B cell (primary cell): ENCODE measurements around the gene NFKBIB. TPM values are rescaled to one million over a fixed set of nuclear protein-coding genes. Genes with fewer than 3 reads are reported as not detected.

Experiments used
- ATAC-seq: fragments of 200-7000 bp; cut with Tn5 transposase; one replicate; pipeline ENCODE4 v1.10.0; 2021; ENCODE audit warnings: low read depth, mild to moderate bottlenecking, moderate number of reproducible peaks, moderate library complexity
- CTCF ChIA-PET: fragments of 350-600 bp; sonication (Branson Sonifier 250); formaldehyde crosslinking; loops from one replicate; lab custom pipeline; 2021; ENCODE audit warnings: antibody characterized with exemption, inconsistent platforms; lab: Charles Lee
- POLR2A ChIA-PET: fragments of 350-600 bp; sonication (Branson Sonifier 250); formaldehyde crosslinking; loops from one replicate; lab custom pipeline; 2021; ENCODE audit warnings: antibody characterized with exemption; lab: Charles Lee
- DNase-seq: peaks from one replicate; pipeline ENCODE4 v3.0.0; 2013
- H2AFZ ChIP-seq: 2 replicates; pipeline ENCODE4 v1.6.1; 2012; ENCODE audit warnings: mild to moderate bottlenecking, low read depth, low read length; ENCODE audit not compliant: insufficient read depth, poor library complexity, severe bottlenecking
- H3K27ac ChIP-seq, 2 donors: 1 replicate in 1 of 2; 2 replicates in 1 of 2; pipeline ENCODE4 v1.5.1; 2012 to 2013; ENCODE audit warnings: low read length in 2 of 2, mild to moderate bottlenecking in 2 of 2, moderate library complexity in 1 of 2
- H3K27me3 ChIP-seq, 4 experiments: fragments of 200-600 bp in 1 of 4; sonication (generic) in 1 of 4; replicated peaks in 1 of 4; 1 replicate in 2 of 4; 2 replicates in 2 of 4; pipeline versions ENCODE4 v1.6.1 to v1.7.0; 2013 to 2016; ENCODE audit warnings: low read length in 3 of 4, mild to moderate bottlenecking in 2 of 4, mixed read lengths in 1 of 4, moderate library complexity in 1 of 4; ENCODE audit not compliant: insufficient read depth in 4 of 4, control insufficient read depth in 3 of 4; ENCODE audit errors: control extremely low read depth in 1 of 4
- H3K36me3 ChIP-seq, 2 experiments: replicated peaks in 1 of 2; 1 replicate in 1 of 2; 2 replicates in 1 of 2; pipeline versions ENCODE4 v1.6.1 to v1.7.1; 2013; ENCODE audit warnings: low read length in 1 of 2; ENCODE audit not compliant: insufficient read depth in 2 of 2, control insufficient read depth in 1 of 2; ENCODE audit errors: control extremely low read depth in 1 of 2, extremely low read depth in 1 of 2
- H3K4me1 ChIP-seq, 2 donors: fragments of 200-600 bp in 1 of 2; sonication (generic) in 1 of 2; 1 replicate in 1 of 2; 2 replicates in 1 of 2; pipeline versions ENCODE4 v1.5.1 to v1.6.1; 2013 to 2017; ENCODE audit warnings: low read length in 2 of 2; ENCODE audit not compliant: control insufficient read depth in 2 of 2, insufficient read depth in 2 of 2
- H3K4me2 ChIP-seq: replicated peaks from 2 replicates; pipeline ENCODE3; 2012; ENCODE audit warnings: mild to moderate bottlenecking, low read depth, low read length; ENCODE audit not compliant: poor library complexity, severe bottlenecking
- H3K4me3 ChIP-seq, 5 experiments: fragments of 200-600 bp in 1 of 5; sonication (generic) in 1 of 5; 1 replicate in 3 of 5; 2 replicates in 2 of 5; pipeline versions ENCODE4 v1.5.1 to v1.7.0; 2011 to 2016; ENCODE audit warnings: low read length in 4 of 5, mild to moderate bottlenecking in 4 of 5, low read depth in 2 of 5, control low read depth in 1 of 5, moderate library complexity in 1 of 5; ENCODE audit not compliant: insufficient read depth in 1 of 5; ENCODE audit errors: control extremely low read depth in 1 of 5, extremely low read depth in 1 of 5
- H3K79me2 ChIP-seq: fragments of 200-600 bp; sonication (generic); one replicate; pipeline ENCODE4 v1.6.0; 2016; ENCODE audit warnings: low read length; ENCODE audit not compliant: control insufficient read depth, insufficient read depth
- H3K9ac ChIP-seq: fragments of 200-600 bp; sonication (generic); 2 replicates; pipeline ENCODE4 v1.6.1; 2017; ENCODE audit warnings: mild to moderate bottlenecking, low read length, moderate library complexity
- H3K9me3 ChIP-seq, 3 donors: one replicate each; pipeline versions ENCODE4 v1.6.1 to v1.7.1; 2013; ENCODE audit warnings: low read length in 2 of 3; ENCODE audit not compliant: control insufficient read depth in 2 of 3, insufficient read depth in 1 of 3; ENCODE audit errors: control extremely low read depth in 1 of 3
- H4K20me1 ChIP-seq: 2 replicates; pipeline ENCODE4 v1.6.0; 2012; ENCODE audit warnings: mild to moderate bottlenecking, low read length; ENCODE audit not compliant: insufficient read depth, control insufficient read depth, poor library complexity, severe bottlenecking
- H3K27ac Mint-ChIP-seq: one replicate; pipeline ENCODE4 v1.8.0; 2021; ENCODE audit warnings: mixed read lengths
- H3K27me3 Mint-ChIP-seq: one replicate; pipeline ENCODE4 v1.8.0; 2021; ENCODE audit warnings: mixed read lengths
- H3K4me1 Mint-ChIP-seq: one replicate; pipeline ENCODE4 v1.8.0; 2021; ENCODE audit warnings: mixed read lengths
- H3K4me3 Mint-ChIP-seq: one replicate; pipeline ENCODE4 v1.8.0; 2021; ENCODE audit warnings: mixed read lengths
- H3K9me3 Mint-ChIP-seq: one replicate; pipeline ENCODE4 v1.8.0; 2022; ENCODE audit warnings: mixed read lengths; ENCODE audit not compliant: insufficient read depth
- EZH2 ChIP-seq: IDR thresholded peaks from 2 replicates; pipeline ENCODE4 v1.6.1; 2012; ENCODE audit warnings: borderline replicate concordance, low read depth, mild to moderate bottlenecking, moderate library complexity, low read length; ENCODE audit not compliant: insufficient read depth, poor library complexity, severe bottlenecking
- whole genome bisulfite sequencing: methylation state at CpG from one replicate; pipeline ENCODE4 v1.1.5; 2013; ENCODE audit warnings: missing lambda C conversion rate; ENCODE audit not compliant: insufficient coverage; 5-methylcytosine and 5-hydroxymethylcytosine counted together
- intact Hi-C: fragments of 100-400 bp; cut with micrococcal nuclease; formaldehyde crosslinking; loops from one replicate; pipeline ENCODE4 v1.10.0; 2022
- polyA plus RNA-seq: library from polyadenylated mRNA; depleted of rRNA; stranded (reverse); fragments of >200 nt; gene quantifications from 2 replicates; pipeline ENCODE4 v1.2.3, GENCODE V29; 2012
- total RNA-seq, 2 donors: library from RNA; stranded (reverse); fragments of 120-200 nt in 1 of 2; gene quantifications; 1 replicate in 1 of 2; 2 replicates in 1 of 2; pipeline versions ENCODE4 v1.2.3 to v1.2.4, GENCODE V29; 2013 to 2022
- TF ChIP-seq, protein P1 (sequence below): fragments of 200-600 bp; IDR thresholded peaks from one replicate; pipeline ENCODE4 v1.8.0; 2022; ENCODE audit warnings: antibody characterized with exemption, mild to moderate bottlenecking

NFKBIB gene
- total and polyA plus RNA-seq, 2 donors (not counting 1 experiment from before 2014, with no cell fraction given), result 30.3 to 54.4 TPM

GRCh38 chr19:38907670-38908069 lies 7.9 kb downstream of the NFKBIB start:
- Histone ChIP-seq H3K4me1 (no peaks in the 10 kb centered on the region), H3K79me2 (peaks cover 30% of the 10 kb centered on the region), H3K9me3 (no peaks in the 10 kb centered on the region), H3K9ac (no peak overlapping the region), H3K4me3 (no peak overlapping the region), H4K20me1 (peaks cover 12% of the 10 kb centered on the region), H3K36me3 (peaks cover 0 to 34% of the 10 kb centered on the region in 2 experiments), H3K27ac (no peak overlapping the region), H3K4me2 (no peak overlapping the region), H2AFZ (no peak overlapping the region), H3K27me3 (peaks cover 0 to 2% (median 0%) of the 10 kb centered on the region in 4 experiments)
- TF ChIP-seq EZH2, result no peak
- no peak for ATAC-seq
- peaks cover 6% of the 10 kb centered on the region for H3K4me1 Mint-ChIP-seq
- no peak overlapping the region for H3K4me3 Mint-ChIP-seq
- H3K9me3 Mint-ChIP-seq, result no peaks in the 10 kb centered on the region
- DNase-seq, result no peak
- intact Hi-C loops, result no loop called here
- WGBS, result 98% methylated on average over 12 of the region's 12 CpGs
- no peaks in the 10 kb centered on the region for H3K27me3 Mint-ChIP-seq
- CTCF ChIA-PET, result no interaction called here
- POLR2A ChIA-PET, result no interaction called here
- H3K27ac Mint-ChIP-seq, result no peak overlapping the region

DNA sequence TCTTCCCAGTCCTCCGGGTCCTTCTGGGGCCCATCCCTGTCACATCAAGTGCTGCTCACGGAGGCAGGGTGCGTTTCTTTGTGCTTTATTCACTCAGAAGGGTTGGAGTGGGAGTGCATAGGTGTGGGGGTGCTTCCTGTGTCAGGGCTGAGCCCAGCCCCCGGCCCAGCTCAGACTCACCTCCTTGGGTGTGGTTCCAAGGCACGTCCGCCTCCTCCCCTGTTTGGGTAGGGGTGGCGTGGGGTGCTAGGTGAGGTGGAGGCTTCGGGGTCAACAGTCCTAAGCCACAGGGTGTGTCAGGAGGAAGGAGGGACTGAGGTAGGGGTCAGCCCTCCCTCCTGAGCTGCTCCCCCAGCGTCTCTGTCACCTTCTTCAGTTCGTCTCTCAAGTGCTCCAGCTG lies 9.1 kb downstream of the NFKBIB start:
- no peaks in the 10 kb centered on the region for H3K9me3 ChIP-seq
- H3K79me2 ChIP-seq, result peaks cover 20% of the 10 kb centered on the region
- no peak overlapping the region for H3K27ac Mint-ChIP-seq
- H3K4me3 Mint-ChIP-seq, result no peak overlapping the region
- no peak for TF ChIP-seq EZH2
- TF ChIP-seq, protein P1, sequence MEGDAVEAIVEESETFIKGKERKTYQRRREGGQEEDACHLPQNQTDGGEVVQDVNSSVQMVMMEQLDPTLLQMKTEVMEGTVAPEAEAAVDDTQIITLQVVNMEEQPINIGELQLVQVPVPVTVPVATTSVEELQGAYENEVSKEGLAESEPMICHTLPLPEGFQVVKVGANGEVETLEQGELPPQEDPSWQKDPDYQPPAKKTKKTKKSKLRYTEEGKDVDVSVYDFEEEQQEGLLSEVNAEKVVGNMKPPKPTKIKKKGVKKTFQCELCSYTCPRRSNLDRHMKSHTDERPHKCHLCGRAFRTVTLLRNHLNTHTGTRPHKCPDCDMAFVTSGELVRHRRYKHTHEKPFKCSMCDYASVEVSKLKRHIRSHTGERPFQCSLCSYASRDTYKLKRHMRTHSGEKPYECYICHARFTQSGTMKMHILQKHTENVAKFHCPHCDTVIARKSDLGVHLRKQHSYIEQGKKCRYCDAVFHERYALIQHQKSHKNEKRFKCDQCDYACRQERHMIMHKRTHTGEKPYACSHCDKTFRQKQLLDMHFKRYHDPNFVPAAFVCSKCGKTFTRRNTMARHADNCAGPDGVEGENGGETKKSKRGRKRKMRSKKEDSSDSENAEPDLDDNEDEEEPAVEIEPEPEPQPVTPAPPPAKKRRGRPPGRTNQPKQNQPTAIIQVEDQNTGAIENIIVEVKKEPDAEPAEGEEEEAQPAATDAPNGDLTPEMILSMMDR, result no peak
- H3K9me3 Mint-ChIP-seq, result no peaks in the 10 kb centered on the region
- WGBS, result 88% methylated on average over 8 of the region's 10 CpGs
- peaks cover 3% of the 10 kb centered on the region for H3K4me1 Mint-ChIP-seq
- H3K4me1 ChIP-seq, result no peaks in the 10 kb centered on the region
- no peak for ATAC-seq
- no peak overlapping the region for H3K9ac ChIP-seq
- H3K27me3 ChIP-seq, result peaks cover 0 to 2% (median 0%) of the 10 kb centered on the region in 4 experiments
- no peak for DNase-seq
- H3K4me2 ChIP-seq, result no peak overlapping the region
- no peak overlapping the region for H3K4me3 ChIP-seq
- ChIA-PET CTCF (no interaction called here), POLR2A (no interaction called here)
- H2AFZ ChIP-seq, result no peak overlapping the region
- H3K36me3 ChIP-seq, result peaks cover 0 to 34% of the 10 kb centered on the region in 2 experiments
- intact Hi-C loops, result no loop called here
- H3K27me3 Mint-ChIP-seq, result no peaks in the 10 kb centered on the region
- H4K20me1 ChIP-seq, result peaks cover 12% of the 10 kb centered on the region
- H3K27ac ChIP-seq, result no peak overlapping the region
